Measurements from ENCODE around the gene LHX1. TPM values are rescaled to one million over a fixed set of nuclear protein-coding genes. Genes with fewer than 3 reads are reported as not detected.

LHX1 gene
- total RNA-seq (2013): not detected
- polyA plus RNA-seq (not detected), polyA minus RNA-seq (not detected in 2 replicates), total RNA-seq (0 to 2.0 (median 0.13) reads per million in 11 experiments)

DNA sequence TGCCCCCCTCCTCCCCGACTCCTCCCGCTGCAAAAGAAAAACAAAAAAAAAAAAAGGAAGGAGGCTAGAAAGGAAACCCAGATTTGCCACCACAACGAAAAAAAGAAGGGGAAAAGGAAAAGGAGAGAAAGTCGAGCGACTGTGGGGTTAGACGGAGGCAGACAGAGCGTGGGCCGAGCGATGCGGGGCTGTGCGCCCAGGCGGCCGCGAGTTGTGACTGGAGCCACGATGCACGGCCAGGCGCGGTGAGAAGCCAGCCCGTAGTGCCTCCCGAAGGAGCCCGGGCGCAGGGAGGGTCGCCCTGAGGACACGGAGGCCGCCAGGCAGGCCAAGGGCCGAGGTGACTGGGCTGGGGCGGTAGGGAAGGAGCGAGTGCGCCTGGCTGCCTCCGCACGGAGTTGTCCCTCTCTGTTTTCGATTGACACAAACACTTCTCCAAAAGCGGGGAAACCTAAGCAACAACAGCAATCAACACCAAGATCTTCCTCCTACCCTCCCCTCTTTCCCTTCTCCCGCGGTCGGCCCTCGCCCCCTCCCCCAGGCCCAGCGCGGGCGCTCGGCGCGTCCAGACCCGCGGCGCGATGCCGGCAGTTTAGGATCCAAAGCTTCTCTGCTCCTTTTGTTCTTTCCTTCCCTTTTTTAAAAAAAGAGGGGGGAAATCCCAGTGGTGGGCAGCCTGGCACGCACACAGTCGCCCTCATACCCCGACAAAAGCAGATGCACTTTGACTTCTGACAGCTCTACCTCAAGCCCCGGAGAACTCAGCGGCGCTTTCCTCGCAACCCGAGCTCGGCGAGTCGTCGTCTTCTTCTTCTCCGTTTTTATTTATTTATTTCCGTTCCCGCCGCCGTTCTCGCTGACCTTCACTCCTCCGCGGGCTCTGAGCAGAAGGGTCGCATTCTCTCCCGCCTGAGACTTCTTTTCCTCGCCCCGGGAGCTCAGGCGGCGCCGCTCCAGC, at the start of gene LHX1:
Gene LHX1 (plus strand): TSS at position 475 of the 958 bp plus-strand sequence. CDS start 723 bp downstream, outside the sequence.
- TF ChIP-seq, protein P1, sequence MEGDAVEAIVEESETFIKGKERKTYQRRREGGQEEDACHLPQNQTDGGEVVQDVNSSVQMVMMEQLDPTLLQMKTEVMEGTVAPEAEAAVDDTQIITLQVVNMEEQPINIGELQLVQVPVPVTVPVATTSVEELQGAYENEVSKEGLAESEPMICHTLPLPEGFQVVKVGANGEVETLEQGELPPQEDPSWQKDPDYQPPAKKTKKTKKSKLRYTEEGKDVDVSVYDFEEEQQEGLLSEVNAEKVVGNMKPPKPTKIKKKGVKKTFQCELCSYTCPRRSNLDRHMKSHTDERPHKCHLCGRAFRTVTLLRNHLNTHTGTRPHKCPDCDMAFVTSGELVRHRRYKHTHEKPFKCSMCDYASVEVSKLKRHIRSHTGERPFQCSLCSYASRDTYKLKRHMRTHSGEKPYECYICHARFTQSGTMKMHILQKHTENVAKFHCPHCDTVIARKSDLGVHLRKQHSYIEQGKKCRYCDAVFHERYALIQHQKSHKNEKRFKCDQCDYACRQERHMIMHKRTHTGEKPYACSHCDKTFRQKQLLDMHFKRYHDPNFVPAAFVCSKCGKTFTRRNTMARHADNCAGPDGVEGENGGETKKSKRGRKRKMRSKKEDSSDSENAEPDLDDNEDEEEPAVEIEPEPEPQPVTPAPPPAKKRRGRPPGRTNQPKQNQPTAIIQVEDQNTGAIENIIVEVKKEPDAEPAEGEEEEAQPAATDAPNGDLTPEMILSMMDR (IDR thresholded peaks at IDR 0.05): no peak
- no peak within 1 kb of the TSS for H3K9ac ChIP-seq (ENCODE audit: insufficient read depth, low read length, poor library complexity, severe bottlenecking)

DNA sequence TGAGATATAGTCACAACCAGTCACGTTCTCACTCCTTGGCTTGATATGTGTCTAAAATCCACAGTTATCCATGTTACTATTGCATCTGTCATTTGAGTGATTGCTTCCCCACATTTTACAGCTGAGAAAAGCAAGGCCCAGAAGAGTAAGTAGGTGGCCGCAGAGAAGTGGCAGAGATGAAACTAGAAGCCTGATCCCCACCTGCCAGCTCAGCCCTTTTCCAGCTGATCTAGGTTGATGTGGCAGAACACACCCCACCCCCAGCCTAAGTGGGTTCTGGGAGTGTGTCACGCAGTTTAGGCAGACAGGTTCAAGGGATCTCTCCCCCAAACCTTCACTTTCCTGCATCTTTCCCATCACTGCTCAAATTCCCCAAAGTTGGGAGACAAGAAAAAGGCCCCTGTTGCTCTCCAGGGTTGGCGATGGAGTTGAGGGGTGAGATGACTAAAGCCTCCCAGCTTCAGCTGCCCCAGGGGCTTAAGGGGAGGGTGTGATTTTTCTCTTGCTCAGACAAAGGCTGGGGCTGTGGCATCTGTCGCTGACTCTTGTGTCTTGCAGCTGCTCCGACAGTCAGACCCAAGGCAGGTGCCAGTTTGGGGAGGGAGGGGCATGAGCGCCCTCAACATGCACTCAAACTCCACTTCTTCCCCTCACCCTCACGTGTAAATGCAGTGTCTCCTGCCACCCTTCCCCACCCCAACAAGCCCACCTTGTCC, 48.9 kb upstream of the LHX1 start:
- DNase-seq: no peak
- Histone ChIP-seq H3K27ac (ENCODE audit: low read depth in 1 of 2, low read length in 2 of 2) (no peak overlapping the region), H4K20me1 (ENCODE audit: insufficient read depth, low read length) (no peaks in the 10 kb centered on the region), H3K9ac (ENCODE audit: insufficient read depth, low read length, poor library complexity, severe bottlenecking) (no peak overlapping the region), H2AFZ (ENCODE audit: insufficient read depth, low read depth, low read length, poor library complexity, severe bottlenecking) (no peak overlapping the region), H3K4me2 (replicated peaks; ENCODE audit: extremely low read depth, low read length, poor library complexity, severe bottlenecking) (no peak overlapping the region), H3K27me3 (ENCODE audit: control insufficient read depth in 2 of 2, insufficient read depth in 2 of 2, low read length in 2 of 2) (peaks cover 4 to 31% of the 10 kb centered on the region in 2 donors), H3K36me3 (replicated peaks in 1 of 2; ENCODE audit: control insufficient read depth in 1 of 2, insufficient read depth in 2 of 2, low read length in 2 of 2) (no peaks in the 10 kb centered on the region), H3K79me2 (ENCODE audit: insufficient read depth, low read length) (no peaks in the 10 kb centered on the region), H3K4me1 (ENCODE audit: control insufficient read depth in 1 of 2, insufficient read depth in 2 of 2, low read length in 2 of 2) (no peaks in the 10 kb centered on the region), H3K9me3 (replicated peaks in 1 of 2; ENCODE audit: control insufficient read depth in 1 of 2, insufficient read depth in 1 of 2, low read length in 2 of 2) (no peaks in the 10 kb centered on the region), H3K4me3 (replicated peaks in 1 of 3; ENCODE audit: low read depth in 2 of 3, low read length in 3 of 3) (no peak overlapping the region)
- Mint-ChIP-seq H3K9me3 (peaks cover 0 to 3% (median 0%) of the 10 kb centered on the region in 7 donors), H3K36me3 (no peaks in the 10 kb centered on the region), H3K27ac (peak overlapping the region in 2 of 7 donors; percentile 6 to 18), H3K4me3 (no peak overlapping the region), H3K27me3 (ENCODE audit: low read depth in 3 of 3) (peaks cover 33 to 54% (median 36%) of the 10 kb centered on the region in 3 donors), H3K4me1 (no peaks in the 10 kb centered on the region)
- intact Hi-C loops (cut with micrococcal nuclease): no loop called here
- 100% methylated on average over 1 of the region's 8 CpGs for WGBS (ENCODE audit: insufficient coverage)
- TF ChIP-seq, protein P1 (IDR thresholded peaks at IDR 0.05): no peak

More for the DNA sequence above, at the start of gene LHX1:
- H3K9me3 ChIP-seq (replicated peaks in 1 of 2; ENCODE audit: control insufficient read depth in 1 of 2, insufficient read depth in 1 of 2, low read length in 2 of 2): peaks cover 3 to 83% of the 10 kb centered on the region in 2 donors
- no peak within 1 kb of the TSS for H3K27ac ChIP-seq (ENCODE audit: low read depth in 1 of 2, low read length in 2 of 2)
- peaks cover 0 to 62% (median 52%) of the 10 kb centered on the region in 7 donors for H3K9me3 Mint-ChIP-seq
- H3K36me3 ChIP-seq (replicated peaks in 1 of 2; ENCODE audit: control insufficient read depth in 1 of 2, insufficient read depth in 2 of 2, low read length in 2 of 2): no peaks in the 10 kb centered on the region
- H3K4me3 Mint-ChIP-seq: peak within 1 kb of the TSS; percentile 69 to 89
- peak in 1 of 3 donors; percentile 50 for DNase-seq
- peaks cover 93 to 100% (median 98%) of the 10 kb centered on the region in 3 donors for H3K27me3 Mint-ChIP-seq (ENCODE audit: low read depth in 3 of 3)
- no peaks in the 10 kb centered on the region for H3K79me2 ChIP-seq (ENCODE audit: insufficient read depth, low read length)
- peaks cover 31 to 34% of the 10 kb centered on the region in 2 donors for H3K36me3 Mint-ChIP-seq
- H3K4me1 ChIP-seq (ENCODE audit: control insufficient read depth in 1 of 2, insufficient read depth in 2 of 2, low read length in 2 of 2): peaks cover 60 to 71% of the 10 kb centered on the region in 2 donors
- peaks cover 90 to 98% of the 10 kb centered on the region in 2 donors for H3K27me3 ChIP-seq (ENCODE audit: control insufficient read depth in 2 of 2, insufficient read depth in 2 of 2, low read length in 2 of 2)
- WGBS (ENCODE audit: insufficient coverage): 1% methylated on average over 63 of the region's 75 CpGs
- peak within 1 kb of the TSS in 1 of 3 experiments; percentile 65 for H3K4me3 ChIP-seq (replicated peaks in 1 of 3; ENCODE audit: low read depth in 2 of 3, low read length in 3 of 3)
- H4K20me1 ChIP-seq (ENCODE audit: insufficient read depth, low read length): no peaks in the 10 kb centered on the region
- no peak within 1 kb of the TSS for H3K27ac Mint-ChIP-seq
- intact Hi-C loops (cut with micrococcal nuclease): loop anchor here in 1 of 2 donors (10.0 kb wide), 1 partner anchor 1442 kb away; no protein-coding TSS in a partner anchor
- H3K4me1 Mint-ChIP-seq: peaks cover 74% of the 10 kb centered on the region
- peak within 1 kb of the TSS; percentile 70 for H3K4me2 ChIP-seq (replicated peaks; ENCODE audit: extremely low read depth, low read length, poor library complexity, severe bottlenecking)
- H2AFZ ChIP-seq (ENCODE audit: insufficient read depth, low read depth, low read length, poor library complexity, severe bottlenecking): peak within 1 kb of the TSS; percentile 40
